Nephron progenitor cell (in vitro differentiated cells): ENCODE results near the gene JAK3.

ENCODE experiments used
- DNase-seq: peaks from one replicate; pipeline ENCODE4 v3.0.0; 2021
- H3K27ac Mint-ChIP-seq: 2 replicates; pipeline ENCODE4 v1.8.0; 2021; ENCODE audit warnings: mild to moderate bottlenecking, moderate library complexity, mixed read lengths
- H3K27me3 Mint-ChIP-seq: 2 replicates; pipeline ENCODE4 v1.8.0; 2021; ENCODE audit warnings: mild to moderate bottlenecking, low read depth, mixed read lengths; ENCODE audit not compliant: poor library complexity
- H3K36me3 Mint-ChIP-seq: 2 replicates; pipeline ENCODE4 v1.8.0; 2021; ENCODE audit warnings: low read depth, mixed read lengths
- H3K4me1 Mint-ChIP-seq: 2 replicates; pipeline ENCODE4 v1.8.0; 2021; ENCODE audit warnings: mixed read lengths
- H3K4me3 Mint-ChIP-seq: 2 replicates; pipeline ENCODE4 v1.8.0; 2021; ENCODE audit warnings: mild to moderate bottlenecking, moderate library complexity, mixed read lengths
- H3K9me3 Mint-ChIP-seq: 2 replicates; pipeline ENCODE4 v1.8.0; 2021; ENCODE audit warnings: mild to moderate bottlenecking, moderate library complexity, mixed read lengths
- TF ChIP-seq, protein P1 (sequence below): fragments of 200-600 bp; sonication (generic); IDR thresholded peaks from 2 replicates; pipeline ENCODE4 v1.5.0; 2021; ENCODE audit warnings: antibody characterized with exemption

Gene JAK3

DNA sequence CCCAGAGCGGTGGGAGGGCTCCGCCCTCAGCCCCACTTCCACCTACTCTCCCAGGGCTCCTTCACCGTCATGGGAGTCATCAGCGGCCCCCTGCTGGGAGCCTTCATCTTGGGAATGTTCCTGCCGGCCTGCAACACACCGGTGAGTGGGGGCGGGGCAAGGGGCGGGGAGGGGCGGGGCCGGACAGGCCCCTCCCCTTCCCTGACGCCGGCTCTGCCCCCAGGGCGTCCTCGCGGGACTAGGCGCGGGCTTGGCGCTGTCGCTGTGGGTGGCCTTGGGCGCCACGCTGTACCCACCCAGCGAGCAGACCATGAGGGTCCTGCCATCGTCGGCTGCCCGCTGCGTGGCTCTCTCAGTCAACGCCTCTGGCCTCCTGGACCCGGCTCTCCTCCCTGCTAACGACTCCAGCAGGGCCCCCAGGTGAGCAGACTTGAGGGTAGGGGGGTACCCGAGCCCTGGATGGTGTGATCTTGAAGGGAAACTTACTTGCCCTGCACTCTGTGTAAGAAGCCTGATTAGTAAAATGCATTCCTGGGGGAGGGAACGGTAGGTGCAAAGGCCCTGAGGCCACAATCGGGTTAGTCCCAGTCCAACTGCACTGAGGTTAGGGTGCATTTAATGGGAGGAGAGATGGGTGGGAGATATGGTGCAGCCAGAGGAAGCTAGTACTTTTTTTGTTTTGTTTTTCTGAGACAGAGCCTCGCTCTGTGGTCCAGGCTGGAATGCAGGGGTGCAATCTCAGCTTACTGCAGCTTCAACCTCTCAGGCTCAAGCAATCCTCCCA, 36.0 kb upstream of the JAK3 start:
- TF ChIP-seq, protein P1, sequence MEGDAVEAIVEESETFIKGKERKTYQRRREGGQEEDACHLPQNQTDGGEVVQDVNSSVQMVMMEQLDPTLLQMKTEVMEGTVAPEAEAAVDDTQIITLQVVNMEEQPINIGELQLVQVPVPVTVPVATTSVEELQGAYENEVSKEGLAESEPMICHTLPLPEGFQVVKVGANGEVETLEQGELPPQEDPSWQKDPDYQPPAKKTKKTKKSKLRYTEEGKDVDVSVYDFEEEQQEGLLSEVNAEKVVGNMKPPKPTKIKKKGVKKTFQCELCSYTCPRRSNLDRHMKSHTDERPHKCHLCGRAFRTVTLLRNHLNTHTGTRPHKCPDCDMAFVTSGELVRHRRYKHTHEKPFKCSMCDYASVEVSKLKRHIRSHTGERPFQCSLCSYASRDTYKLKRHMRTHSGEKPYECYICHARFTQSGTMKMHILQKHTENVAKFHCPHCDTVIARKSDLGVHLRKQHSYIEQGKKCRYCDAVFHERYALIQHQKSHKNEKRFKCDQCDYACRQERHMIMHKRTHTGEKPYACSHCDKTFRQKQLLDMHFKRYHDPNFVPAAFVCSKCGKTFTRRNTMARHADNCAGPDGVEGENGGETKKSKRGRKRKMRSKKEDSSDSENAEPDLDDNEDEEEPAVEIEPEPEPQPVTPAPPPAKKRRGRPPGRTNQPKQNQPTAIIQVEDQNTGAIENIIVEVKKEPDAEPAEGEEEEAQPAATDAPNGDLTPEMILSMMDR, result no peak
- no peaks in the 10 kb centered on the region for H3K4me1 Mint-ChIP-seq
- no peaks in the 10 kb centered on the region for H3K9me3 Mint-ChIP-seq
- H3K36me3 Mint-ChIP-seq, result no peaks in the 10 kb centered on the region
- H3K27me3 Mint-ChIP-seq, result peaks cover 37% of the 10 kb centered on the region
- no peak overlapping the region for H3K27ac Mint-ChIP-seq
- H3K4me3 Mint-ChIP-seq, result no peak overlapping the region
- DNase-seq, result no peak

DNA sequence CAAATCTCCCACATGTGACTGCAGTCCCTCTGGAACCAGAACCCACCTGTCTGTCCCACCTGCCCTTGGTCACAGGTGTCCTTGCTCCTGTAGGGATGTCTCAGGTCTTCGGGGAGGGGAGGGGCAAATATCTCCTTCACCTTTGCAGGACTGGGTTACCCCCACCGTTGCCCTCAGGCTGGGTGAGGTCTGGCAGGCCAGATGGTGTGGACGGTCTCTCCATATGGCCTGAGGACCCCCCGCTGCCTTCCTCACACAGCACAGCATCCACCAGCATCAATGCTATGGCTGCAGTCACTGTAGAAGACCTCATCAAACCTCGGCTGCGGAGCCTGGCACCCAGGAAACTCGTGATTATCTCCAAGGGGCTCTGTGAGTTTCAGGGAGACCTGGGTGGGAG, 33.9 kb upstream of the JAK3 start:
- no peaks in the 10 kb centered on the region for H3K4me1 Mint-ChIP-seq
- H3K9me3 Mint-ChIP-seq, result no peaks in the 10 kb centered on the region
- no peak for DNase-seq
- H3K27me3 Mint-ChIP-seq, result peaks cover 42% of the 10 kb centered on the region
- H3K4me3 Mint-ChIP-seq, result no peak overlapping the region
- H3K36me3 Mint-ChIP-seq, result no peaks in the 10 kb centered on the region
- H3K27ac Mint-ChIP-seq, result no peak overlapping the region
- TF ChIP-seq, protein P1, result no peak

DNA sequence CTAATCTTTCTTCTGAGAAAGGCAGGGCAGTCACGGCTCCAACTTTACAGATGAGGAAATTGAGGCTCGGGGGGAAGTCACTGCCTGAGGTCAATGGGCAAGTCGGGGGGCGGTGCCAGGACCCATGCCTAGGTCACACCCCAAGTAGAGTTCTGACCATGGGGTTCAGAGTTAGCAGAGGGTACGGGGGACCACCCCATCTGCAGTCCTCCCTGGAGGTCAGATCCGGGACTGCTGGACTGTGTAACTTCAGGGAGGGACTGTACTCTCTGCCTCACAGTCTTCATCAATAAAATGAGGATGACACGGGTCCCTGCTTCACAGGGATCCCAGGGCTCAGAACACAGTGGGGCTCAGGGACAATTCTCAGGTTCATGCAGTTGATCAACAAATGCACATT, 31.7 kb upstream of the JAK3 start:
- no peaks in the 10 kb centered on the region for H3K4me1 Mint-ChIP-seq
- no peak for DNase-seq
- TF ChIP-seq, protein P1, result no peak
- H3K4me3 Mint-ChIP-seq, result no peak overlapping the region
- no peak overlapping the region for H3K27ac Mint-ChIP-seq
- H3K9me3 Mint-ChIP-seq, result no peaks in the 10 kb centered on the region
- no peaks in the 10 kb centered on the region for H3K36me3 Mint-ChIP-seq
- peaks cover 56% of the 10 kb centered on the region for H3K27me3 Mint-ChIP-seq

DNA sequence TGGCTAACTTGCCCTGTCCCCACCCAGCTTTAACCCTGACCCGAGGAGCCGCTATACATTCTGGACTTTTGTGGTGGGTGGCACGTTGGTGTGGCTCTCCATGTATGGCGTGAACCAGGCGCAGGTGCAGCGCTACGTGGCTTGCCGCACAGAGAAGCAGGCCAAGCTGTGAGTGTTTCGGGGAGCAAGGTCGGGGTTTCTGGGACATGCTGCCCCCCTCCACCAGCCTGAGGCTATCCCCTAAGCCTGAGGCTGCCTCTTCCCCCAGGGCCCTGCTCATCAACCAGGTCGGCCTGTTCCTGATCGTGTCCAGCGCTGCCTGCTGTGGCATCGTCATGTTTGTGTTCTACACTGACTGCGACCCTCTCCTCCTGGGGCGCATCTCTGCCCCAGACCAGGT, 29.9 kb upstream of the JAK3 start:
- no peaks in the 10 kb centered on the region for H3K9me3 Mint-ChIP-seq
- no peaks in the 10 kb centered on the region for H3K36me3 Mint-ChIP-seq
- no peak overlapping the region for H3K4me3 Mint-ChIP-seq
- no peak for DNase-seq
- H3K27me3 Mint-ChIP-seq, result peaks cover 74% of the 10 kb centered on the region
- TF ChIP-seq, protein P1, result no peak
- H3K4me1 Mint-ChIP-seq, result no peaks in the 10 kb centered on the region
- no peak overlapping the region for H3K27ac Mint-ChIP-seq

DNA sequence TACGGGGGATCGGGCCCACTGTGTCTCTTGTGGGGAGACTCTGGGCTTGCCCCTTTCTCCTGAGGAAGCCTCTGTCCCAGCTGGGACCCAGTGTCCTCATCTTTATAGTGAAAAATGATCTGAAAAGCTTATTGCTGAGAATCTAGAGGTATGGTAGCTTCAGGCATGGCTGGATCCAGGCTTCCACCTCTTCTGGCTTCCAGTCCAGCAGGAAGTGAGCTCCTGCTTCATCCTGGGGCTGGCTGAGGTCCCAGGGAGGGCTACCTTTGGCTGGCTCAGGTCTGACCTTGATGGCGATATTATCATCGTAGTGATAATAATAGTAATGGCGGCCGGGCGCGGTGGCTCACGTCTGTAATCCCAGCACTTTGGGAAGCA, 27.0 kb upstream of the JAK3 start:
- Mint-ChIP-seq H3K27ac (no peak overlapping the region), H3K4me3 (no peak overlapping the region), H3K27me3 (peaks cover 81% of the 10 kb centered on the region), H3K9me3 (no peaks in the 10 kb centered on the region), H3K4me1 (peaks cover 5% of the 10 kb centered on the region), H3K36me3 (no peaks in the 10 kb centered on the region)
- no peak for DNase-seq
- TF ChIP-seq, protein P1, result no peak
